GM21825 (cell line): ENCODE measurements around the gene SLC13A3.

Experiments used
- ATAC-seq: cut with Tn5 transposase; IDR thresholded peaks from one replicate; pipeline ENCODE4 v1.9.1; 2021; ENCODE audit warnings: mild to moderate bottlenecking, moderate library complexity; ENCODE audit not compliant: unreplicated experiment

SLC13A3 gene

DNA sequence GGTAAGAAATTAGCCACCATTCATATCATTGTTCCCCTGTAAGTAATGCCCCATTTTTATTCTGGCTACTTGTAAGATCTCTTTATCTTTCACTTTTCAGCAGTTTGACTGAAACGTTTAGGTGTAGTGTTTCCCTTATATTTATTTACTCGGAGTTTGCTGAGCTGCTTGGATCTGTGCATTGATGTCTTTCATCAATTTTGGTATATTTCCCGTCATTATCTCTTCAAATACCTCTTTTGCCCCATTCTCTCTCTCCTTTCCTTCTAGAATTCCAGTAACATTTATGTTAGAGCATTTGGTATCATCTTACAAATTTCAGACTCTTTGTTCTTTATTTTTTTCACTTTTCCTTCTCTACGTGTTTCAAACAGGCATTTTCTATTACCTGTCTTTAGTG is 9.2 kb upstream of the SLC13A3 start:
- no peak for ATAC-seq

DNA sequence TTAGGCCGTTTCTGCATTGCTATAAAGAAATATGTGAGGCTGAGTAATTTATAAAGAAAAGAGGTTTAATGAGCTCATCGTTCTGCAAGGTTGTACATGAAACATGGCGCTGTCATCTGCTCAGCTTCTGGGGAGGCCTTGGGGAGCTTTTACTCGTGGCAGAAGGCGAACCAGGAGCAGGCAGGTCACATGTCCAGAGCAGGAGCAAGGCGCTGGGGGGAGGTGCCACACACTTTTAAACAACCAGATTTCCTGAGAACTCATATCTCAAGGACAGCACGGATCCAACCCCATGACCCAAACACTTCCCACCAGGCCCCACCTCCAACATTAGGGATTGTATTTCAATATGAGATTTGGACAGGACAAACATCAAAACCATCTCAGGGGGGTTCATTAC is 6.4 kb upstream of the SLC13A3 start:
- ATAC-seq = no peak

GRCh38 chr20:46657137-46657536 is 5.9 kb upstream of the SLC13A3 start:
- ATAC-seq = no peak

DNA sequence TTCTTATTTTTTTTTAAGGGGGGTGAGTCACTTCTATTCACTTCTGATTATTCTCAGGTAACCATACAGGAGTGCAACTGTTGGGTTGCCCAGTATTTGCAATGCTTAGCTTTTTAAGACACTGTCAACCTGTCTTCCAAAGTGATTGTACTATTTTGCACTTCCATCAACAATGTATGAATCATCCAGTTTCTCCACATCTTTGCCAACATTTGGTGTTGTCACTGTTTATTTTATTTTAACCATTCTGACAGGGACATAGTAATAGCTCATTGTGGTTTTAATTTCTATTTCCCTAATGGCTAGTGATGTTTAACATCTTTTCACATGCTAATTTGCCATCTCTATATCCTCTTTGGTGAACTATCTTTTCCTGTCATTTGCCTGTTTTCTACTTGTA is 1.4 kb upstream of the SLC13A3 start:
- ATAC-seq = no peak

DNA sequence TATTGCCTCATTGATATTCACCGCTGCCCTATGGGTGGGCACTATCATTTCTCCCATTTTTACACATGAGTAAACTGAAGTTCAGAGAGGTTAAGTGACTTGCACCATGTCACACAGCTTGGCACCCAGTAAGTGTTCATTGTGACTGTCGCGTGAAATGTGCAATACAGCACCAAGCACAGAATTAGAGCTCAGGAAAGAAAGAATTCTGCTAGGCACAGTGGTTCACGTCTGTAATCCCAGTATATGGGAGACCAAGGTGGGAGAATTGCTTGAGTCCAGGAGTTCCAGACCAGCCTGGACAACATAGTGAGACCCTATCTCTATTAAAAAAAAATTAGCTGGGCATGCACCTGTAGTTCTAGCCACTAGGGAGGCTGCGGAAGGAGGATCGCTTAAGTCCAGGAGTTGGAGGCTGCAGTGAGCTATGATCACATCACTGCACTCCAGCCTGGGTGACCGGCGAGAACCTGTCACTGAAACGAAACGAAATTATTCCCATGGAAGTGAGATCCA is 626 bp downstream of the SLC13A3 start:
- ATAC-seq = no peak

GRCh38 chr20:46649965-46650542 is 1.2 kb downstream of the SLC13A3 start:
- ATAC-seq = no peak

DNA sequence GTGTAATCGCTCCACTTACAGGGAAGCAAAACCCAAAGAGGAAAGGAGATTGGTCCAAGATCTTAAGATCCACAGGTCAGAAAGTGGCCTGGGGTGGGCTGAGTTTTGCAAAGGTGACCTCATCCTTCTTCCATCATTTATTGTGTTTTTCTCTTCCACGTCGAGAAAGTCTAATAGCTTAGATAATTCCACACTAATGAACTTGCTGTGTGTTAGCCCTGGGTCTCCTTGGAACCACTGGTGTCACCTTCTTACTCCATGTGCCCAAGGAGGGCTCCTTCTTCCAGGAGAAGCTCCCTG is 1.7 kb downstream of the SLC13A3 start:
- ATAC-seq = no peak

GRCh38 chr20:46648903-46649649 is 2.2 kb downstream of the SLC13A3 start:
- no peak for ATAC-seq

GRCh38 chr20:46647469-46647868 is 3.8 kb downstream of the SLC13A3 start:
- no peak for ATAC-seq

- ATAC-seq = no peak
Observed at GRCh38 chr20:46646659-46647380, 4.4 kb downstream of the SLC13A3 start.

GRCh38 chr20:46646122-46646521 is 5.1 kb downstream of the SLC13A3 start:
- ATAC-seq = no peak

GRCh38 chr20:46644733-46645132 is 6.5 kb downstream of the SLC13A3 start:
- ATAC-seq = no peak

GRCh38 chr20:46644160-46644559 is 7.1 kb downstream of the SLC13A3 start:
- ATAC-seq = no peak

DNA sequence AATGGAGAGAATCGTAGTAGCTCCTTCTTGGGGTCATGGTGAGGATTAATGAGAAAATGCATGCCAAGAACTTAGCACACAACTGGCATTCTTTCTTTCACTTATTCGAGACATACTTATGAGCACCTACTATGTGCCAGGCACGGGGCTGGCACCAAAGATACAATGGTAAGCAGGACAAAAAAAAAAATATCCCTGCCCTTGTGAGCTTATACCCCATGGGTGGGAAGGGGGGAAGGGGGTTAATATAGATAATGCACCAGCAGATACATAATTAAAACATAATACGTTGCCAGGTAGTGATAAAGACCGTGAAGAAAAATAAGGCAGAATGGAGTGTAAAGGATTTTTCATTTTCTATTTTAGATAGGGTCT is 8.3 kb downstream of the SLC13A3 start:
- no peak for ATAC-seq

DNA sequence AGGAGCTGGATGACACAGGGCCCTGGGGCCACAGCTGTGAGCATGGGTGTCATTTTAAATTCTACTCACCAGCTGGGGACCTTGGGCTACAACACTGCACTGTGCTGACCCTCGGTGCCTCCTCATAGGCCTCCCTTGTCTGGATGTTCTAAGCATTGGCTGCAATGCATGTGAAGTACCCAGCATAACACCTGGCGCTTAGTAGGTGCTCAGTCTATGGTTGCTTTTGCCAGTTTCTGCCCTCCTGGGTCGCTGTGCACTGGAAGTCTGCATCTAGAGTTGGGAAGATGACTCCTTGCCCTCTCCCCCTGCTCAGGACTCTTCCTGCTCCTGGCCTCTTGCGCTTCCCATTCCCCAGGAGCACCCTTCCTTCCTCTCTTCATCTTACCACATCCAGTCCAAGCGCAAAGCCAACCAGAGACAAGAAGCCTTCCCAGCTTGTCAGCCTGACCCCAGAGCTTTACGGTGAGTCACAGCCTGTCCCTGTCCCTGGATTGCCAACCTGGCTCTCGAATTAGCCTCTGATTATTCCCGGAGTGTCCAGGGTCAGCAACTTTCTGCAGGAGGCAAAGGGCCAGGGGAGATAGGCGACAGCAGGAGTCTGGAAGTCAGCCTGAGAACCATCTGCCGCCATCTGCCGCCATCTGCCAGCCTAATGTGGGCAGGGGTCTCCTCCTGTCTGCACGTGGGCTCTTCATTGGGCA is 8.8 kb downstream of the SLC13A3 start:
- ATAC-seq = no peak

GRCh38 chr20:46641424-46641823 is 9.8 kb downstream of the SLC13A3 start:
- no peak for ATAC-seq

DNA sequence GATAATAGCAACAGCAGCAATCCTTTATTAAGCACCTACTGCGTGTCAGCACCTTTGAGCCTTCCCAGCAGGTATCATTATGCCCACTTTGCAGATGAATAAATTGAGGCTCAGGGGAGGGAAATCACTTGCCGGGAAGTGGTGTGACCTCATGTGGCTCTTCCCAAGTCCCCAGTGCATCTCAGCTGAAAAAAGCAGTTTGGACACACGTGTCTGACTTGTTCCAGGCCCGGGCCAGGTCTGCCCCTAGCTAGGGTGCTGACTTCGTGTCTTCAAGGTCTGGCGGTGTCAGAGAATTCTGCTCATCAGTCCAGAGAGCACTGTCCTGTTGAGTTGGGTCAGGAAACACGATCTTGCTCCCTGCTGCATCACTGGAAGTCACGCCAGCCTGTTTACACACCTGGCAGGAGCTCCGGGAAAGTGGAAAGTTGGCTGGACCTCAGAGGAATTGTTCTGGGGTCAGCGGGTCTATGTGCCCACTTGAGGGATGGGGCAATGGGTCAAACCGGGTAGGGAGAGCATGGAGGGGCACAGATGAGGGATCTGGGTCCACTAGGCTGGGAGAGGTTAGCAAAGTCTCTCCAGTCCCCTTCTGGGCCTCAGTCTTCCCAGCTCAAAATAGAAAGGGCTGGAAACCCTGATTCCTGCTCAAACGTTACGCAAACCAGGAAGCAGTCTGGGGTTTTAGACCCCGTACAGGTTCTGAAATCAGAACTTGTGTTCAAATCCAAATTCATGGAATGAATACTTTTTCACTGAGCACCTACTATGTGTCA is 10.5 kb downstream of the SLC13A3 start:
- no peak for ATAC-seq

- ATAC-seq = no peak
Observed at GRCh38 chr20:46640044-46640443, 11.2 kb downstream of the SLC13A3 start.

GRCh38 chr20:46639587-46639986 is 11.7 kb downstream of the SLC13A3 start:
- ATAC-seq = no peak

DNA sequence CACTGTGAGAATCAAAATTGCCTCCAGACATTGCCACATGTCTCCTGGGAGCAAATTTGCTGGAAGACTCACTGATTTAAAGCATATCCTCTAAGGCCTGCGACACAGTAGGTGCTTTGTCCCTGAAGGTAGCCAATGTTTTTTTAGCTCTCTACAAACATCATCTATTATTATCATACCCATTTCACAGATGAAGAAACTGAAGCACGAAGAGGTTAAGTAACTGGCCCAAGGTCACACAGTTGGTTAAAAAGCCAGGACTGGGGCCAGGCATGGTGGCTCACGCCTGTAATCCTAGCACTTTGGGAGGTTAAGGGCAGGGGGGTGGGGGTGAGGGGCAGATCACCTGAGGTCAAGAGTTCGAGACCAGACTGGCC is 12.4 kb downstream of the SLC13A3 start:
- ATAC-seq = no peak
